Ramos (cell line): ENCODE results near the gene SERINC2.
"Not testable (repeated sequence)": the region's sequence is repeated elsewhere in the genome, so short reads cannot be mapped to it uniquely, and the experiment has no call there.

Experiments
- in situ Hi-C: fragments of 300-500 bp; cut with MboI; formaldehyde crosslinking; loops from one replicate; pipeline ENCODE4 v1.14.3; 2022; ENCODE audit warnings: low sequenced_read_pairs; ENCODE audit not compliant: unreplicated experiment

The SERINC2 gene

DNA sequence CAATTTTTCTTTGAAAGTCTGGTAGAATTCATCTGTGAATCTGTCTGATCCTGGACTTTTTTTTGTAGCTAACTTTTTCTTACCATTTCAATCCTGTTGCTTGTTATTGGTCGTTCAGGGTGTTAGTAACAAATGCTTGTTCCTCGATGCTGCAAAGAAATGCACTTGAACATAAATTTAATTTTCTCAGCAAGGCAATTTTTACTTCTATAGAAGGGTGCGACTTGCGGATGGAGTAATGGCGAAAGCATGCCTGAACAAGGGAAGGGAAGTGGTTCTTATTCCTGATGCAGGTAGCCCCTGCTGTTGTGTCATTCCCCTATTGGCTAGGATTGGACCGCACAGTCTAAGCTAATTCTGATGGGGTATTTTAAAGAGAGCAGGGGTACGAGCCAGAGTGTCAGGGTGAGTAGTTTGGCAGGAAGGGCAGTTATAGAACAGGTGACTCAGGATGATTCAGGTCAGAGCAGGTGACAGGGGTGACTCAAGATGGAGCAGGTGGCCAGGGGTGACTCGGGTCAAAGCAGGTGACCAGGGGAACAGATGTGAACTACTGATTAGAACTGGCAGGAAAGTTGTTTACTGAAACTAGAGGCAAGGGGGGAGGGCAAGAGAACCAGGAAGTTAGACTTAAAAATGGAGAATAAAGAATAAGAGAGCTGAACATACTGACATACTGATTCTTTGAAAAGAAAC, 40.5 kb downstream of the SERINC2 start:
- in situ Hi-C loops = no loop called here

DNA sequence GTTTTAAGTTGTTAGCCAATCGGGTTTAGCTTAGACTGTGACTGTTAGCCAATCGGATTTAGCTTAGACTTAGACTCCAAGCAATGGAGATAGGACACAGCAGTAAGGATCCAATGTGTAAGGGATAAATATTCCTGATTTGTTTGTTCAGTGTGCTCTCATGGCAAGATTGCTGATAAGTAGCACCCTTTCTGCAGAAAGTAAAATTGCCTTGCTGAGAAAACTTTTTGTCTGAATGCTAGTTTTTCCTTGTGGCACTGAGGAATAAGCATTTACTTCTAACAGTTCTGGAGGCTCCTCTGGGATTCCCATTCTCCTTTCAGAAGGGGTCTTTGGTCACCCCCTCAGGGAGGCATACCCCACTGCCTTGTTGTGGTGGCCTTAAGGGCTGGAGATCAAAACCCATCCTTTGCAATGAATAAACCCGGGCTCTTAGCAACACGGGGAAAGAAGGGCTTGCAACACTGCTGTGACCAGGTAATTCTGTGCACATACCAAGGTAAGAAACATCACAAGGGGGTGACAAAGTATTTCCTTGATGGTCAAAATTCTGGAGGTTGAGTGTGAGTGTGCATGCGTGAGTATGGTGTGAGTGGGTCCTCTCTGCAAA, 45.4 kb downstream of the SERINC2 start:
- in situ Hi-C loops = no loop called here

DNA sequence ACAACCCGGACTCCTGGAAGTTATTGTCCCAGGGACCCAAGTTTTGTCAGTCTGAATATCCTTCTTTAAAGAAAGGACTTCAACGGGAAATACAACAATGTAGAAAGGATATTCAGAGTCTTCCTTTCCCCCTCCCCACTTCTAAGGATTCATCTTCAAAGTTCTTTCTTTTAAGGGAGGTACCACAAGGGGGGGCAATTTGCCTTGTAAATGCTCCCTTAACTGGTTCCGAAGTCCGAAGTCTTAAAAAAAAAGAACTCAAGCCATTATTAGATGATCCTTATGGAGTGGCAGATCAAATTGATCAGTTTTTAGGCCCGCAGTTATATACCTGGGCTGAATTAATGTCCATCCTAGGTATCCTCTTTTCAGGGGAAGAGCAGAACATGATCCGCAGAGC, 47.0 kb downstream of the SERINC2 start:
- in situ Hi-C loops = no loop called here

DNA sequence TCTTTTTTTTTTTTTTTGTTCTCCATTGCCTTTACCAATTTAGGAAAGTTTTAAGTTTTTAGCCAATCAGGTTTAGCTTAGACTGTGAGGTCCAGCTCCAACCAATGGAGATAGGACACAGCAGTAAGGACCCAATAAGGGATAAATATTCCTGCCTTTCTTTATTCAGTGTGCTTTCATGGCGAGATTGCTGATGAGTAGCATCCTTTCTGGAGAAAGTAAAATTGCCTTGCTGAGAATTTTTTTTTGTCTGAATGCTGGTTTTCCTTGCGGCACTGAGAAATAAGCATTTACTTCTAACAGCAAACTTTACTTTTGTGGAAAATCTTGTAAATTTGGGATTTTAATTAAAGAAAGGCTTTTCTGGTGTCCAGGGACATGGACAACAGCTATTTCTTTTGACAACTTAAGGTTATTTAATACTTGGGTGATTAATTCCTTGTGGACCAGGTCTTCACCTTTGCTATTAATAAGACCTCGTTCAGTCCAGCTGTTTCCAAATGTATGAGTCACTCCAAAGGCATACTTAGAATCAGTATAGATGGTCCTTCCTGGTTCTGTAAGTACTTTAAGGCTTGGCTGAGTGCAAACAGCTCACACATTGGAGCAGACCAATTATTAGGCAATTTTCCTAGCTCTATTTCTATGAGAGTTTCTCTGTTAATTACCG, 54.1 kb downstream of the SERINC2 start:
- in situ Hi-C loops = no loop called here

DNA sequence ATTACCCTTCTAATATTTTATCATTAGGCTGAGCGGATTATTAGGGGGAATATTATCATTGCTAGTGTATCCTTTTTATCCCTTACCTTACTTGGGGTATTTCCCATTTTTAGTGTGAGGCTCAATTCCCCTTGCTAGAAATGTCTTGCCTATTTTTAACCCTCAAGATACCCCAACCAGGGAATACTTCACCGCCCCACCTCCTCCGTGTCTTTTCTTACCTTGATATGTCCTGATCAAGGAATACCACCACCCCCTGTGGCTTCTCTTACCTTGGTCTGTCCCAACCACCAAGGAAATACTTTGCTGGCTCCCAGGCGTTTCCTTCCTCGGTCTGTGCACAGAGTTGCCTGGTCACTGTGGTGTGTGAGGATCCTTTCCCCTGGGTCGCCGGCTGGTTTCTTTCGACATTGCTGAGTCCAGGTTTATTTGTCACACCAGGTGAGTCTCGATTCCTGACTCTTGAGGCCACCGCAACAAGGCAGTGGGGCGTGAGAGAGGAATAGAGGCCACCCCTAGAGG, 57.8 kb downstream of the SERINC2 start:
- in situ Hi-C loops = no loop called here

DNA sequence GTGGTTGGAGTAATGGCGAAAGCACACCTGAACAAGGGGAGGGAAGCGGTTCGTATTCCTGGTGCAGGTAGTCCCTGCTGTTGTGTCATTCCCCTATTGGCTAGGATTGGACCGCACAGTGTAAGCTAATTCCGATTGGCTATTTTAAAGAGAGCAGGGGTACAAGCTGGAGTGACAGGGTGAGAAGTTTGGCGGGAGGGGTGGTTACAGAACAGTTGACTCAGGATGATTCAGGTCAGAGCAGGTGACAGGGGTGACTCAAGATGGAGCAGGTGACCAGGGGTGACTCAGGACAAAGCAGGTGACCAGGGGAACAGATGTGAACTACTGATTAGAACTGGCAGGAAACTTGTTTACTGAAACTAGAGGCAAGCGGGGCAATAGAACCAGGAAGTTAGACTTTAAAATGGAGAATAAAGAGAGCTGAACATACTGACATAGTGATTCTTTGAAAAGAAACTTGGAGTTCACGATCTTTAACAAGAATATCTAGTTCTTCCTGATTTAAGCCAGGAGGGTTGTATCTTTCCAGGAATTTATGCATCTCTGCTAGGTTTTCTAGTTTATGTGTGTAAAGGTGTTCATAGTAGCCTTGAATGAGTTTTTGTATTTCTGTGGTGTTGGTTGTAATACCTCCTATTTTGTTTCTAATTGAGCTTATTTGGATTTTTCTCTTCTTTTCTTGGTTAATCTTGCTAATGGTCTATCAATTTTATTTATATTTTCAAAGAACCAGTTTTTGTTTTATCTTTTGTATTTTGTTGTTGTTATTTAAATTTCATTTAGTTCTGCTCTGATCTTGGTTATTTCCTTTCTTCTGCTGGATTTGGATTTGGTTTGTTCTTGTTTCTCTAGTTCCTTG, 58.7 kb downstream of the SERINC2 start:
- in situ Hi-C loops = not testable (repeated sequence)

DNA sequence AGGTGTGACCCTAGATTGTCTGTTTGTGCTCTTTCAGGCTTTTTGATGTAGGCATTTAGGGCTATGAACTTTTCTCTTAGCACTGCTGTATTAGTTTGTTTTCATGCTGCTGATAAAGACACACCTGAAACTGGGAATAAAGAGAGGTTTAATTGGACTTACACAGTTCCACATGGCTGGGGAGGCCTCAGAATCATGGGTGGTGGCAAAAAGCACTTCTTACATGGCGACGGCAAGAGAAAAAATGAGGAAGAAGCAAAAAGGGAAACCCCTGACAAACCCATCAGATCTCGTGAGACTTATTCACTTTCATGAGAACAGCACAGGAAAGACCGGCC, 59.3 kb downstream of the SERINC2 start:
- in situ Hi-C loops = not testable (repeated sequence)

DNA sequence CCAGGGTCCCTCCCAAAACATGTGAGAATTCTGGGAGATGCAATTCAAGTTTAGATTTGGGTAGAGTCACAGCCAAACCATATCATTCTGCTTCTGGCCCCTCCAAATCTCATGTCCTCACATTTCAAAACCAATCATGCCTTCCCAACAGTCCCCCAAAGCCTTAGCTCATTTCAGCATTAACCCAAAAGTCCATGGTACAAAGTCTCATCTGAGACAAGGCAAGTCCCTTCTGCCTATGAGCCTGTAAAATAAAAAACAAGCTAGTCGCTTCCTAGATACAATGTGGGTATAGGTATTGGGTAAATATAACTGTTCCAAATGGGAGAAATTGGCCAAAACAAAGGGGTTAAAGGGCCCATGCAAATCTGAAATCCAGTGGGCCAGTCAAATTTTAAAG, 59.7 kb downstream of the SERINC2 start:
- in situ Hi-C loops = not testable (repeated sequence)

DNA sequence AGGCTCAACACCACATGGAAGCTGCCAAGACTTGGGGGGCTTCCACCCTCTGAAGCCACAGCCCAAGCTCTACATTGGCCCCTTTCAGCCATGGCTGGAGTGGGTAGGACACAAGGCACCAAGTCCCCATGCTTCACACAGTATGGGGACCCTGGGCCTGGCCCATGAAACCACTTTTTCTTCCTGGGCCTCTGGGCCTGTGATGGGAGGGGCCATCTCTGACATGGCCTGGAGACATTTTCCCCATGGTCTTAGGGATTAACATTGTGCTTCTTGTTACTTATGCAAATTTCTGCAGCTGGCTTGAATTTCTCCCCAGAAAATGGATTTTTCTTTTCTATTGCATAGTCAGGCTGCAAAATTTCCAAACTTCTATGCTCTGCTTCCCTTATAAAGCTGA, 60.5 kb downstream of the SERINC2 start:
- in situ Hi-C loops = not testable (repeated sequence)

DNA sequence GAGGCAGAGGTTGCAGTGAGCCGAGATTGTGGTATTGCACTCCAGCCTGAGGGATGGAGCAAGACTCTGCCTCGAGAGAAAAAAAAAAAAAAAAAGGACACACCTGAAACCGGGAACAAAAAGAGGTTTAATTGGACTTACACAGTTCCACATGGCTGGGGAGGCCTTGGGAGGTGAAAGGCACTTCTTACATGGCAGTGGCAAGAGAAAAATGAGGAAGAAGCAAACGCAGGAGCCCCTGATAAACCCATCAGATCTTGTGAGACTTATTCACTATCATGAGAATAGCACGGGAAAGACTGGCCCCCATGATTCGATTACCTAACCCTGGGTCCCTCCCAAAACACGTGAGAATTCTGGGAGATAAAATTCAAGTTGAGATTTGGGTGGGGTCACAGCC, 61.6 kb downstream of the SERINC2 start:
- in situ Hi-C loops = not testable (repeated sequence)

DNA sequence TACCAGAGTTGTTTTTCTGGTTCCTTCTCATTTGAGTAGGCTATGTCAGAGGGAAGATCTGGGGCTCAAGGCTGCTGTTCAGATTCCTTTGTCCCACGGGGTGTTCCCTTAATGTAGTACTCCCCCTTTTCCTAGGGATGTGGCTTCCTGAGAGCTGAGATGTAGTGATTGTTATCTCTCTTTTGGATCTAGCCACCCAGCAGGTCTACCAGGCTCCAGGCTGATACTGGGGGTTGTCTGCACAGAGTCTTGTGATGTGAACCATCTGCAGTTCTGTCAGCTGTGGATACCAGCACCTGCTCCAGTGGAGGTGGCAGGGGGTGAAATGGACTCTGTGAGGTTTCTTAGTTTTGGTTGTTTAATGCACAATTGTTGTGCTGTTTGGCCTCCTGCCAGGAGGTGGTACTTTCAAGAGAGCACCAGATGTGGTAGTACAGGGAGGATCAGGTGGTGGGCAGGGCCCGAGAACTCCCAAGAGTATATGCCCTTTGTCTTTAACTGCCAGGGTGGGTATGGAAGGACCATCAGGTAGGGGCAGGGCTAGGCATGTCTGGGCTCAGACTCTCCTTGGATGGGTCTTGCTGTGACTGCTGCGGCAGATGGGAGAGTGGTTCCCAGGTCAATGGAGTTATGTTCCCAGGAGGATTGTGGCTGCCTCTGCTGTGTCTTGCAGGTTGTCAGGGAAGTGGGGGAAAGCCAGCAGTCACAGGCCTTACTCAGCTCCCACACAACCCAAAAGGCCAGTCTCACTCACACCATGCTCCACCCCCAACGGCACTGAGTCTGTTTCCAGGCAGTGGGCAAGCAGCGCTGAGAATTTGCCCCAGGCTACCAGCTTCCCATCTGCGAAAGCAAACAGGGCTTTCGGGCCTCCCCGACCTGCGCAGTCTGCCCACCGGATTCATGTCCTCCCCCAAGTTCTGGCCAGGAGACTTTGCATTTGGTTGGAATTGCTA, 64.2 kb downstream of the SERINC2 start:
- in situ Hi-C loops = no loop called here

DNA sequence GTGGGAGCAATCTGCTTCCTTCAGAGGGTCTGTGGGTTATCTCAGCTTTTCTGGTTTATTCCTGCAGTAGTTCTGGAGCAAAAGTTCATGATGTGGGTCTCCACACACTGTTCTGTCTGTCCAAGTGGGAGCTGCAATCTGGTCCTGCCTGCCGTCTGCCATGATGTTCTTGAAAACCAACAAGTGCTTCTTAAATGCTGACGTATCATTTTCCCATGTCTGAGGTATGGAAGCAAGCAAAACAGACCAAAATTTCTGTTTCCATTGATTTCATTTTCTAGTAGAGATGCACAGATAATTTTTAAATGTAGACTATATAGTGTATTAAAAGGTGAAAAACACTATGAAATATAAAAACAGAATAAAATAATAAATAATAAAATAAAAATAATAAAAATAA, 65.2 kb downstream of the SERINC2 start:
- in situ Hi-C loops = no loop called here

DNA sequence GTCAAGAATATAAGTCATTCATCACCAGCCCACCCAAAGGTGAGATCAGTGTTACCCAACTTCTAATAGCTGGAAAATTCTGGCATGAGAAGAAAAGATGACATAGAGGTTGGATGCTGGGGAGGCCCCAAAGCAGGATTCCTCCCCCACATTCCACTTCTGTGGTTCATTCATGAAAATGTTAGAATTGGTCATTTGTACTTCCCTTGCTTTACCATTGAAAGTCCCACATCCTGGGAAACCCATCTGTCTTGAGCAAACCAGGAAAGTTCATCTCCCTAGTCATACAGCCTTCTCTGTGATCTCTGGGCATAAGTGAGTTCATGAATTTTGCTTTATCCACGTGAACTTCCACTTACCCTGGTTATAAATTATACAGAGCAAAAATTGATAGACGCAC, 66.8 kb downstream of the SERINC2 start:
- in situ Hi-C loops = no loop called here

DNA sequence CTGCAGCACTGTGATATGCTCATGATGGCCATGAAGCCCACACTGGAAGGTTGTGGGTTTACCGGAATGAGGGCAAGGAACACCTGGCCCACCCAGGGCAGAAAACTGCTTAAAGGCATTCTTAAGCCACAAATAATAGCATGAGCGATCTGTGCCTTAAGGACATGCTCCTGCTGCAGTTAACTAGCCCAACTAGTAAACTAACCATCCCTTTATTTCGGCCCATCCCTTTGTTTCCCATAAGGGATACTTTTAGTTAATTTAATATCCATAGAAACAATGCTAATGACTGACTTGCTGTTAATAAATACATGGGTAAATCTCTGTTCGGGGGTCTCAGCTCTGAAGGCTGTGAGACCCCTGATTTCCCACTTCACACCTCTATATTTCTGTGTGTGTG, 67.4 kb downstream of the SERINC2 start:
- in situ Hi-C loops = not testable (repeated sequence)

DNA sequence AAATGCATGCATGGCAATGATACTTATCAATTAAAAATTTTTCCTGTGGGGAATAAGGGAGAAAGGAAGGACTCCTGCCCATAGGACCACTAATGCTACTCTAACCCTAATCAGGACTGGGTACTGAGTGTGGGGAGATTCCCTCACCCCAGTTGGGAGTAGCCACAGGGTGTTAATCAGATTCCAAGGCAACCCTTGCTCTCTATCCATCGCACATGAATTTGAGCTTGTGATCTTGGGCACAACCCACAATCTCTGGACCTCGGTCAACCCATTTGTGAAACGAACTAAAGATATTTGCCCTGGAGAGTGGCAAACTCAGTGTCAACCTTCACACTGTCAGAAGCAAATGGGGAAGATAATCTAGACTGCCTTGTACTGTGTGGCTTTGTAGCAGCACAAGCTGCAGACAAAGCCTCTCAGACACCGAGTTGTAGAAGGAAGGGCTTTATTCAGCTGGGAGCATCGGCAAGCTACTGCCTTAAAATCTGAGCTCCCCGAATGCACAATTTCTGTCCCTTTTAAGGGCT, 69.5 kb downstream of the SERINC2 start:
- in situ Hi-C loops = no loop called here

DNA sequence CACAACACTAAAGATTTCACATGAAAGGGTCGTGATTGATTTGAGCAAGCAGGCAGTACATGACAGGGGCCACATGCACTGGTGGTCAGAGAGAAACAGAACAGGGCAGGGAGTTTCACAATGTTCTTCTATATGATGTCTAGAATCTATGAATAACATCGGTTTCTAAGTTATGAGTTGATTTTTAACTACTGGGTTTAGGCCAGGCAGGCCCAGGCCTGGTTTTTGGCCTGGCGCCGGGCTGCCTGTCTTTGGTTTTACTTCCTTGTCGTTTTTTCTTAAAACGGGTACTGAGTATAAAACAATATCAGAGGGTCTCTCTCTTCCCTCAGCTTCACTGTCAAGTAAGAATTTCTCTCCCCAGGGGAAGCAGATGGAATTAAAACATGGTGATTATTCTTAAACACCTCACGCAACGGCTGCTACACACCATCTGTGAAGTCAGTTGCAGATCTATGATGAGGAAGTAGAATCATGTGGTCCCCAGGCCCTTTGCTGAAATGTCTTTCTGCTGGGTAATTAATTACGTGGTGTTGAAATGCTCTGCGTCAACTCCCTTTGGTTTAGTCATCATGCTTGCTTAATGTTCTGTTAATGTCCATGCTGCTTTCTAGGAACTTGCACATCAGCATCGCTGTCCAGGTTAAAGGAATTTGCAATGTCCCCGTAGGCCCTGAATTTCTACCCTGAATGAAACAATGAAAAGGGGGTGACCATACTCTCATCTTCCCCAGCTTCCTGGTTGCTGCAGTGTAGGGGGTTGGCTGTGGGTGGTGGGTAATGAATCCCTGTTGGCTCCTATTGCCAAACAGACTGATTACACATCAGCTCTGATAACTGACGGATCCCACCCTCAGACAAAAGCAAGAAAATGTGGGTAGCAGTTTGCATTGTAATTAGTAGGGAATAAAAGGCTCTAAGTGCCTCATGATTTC, 70.3 kb downstream of the SERINC2 start:
- in situ Hi-C loops = no loop called here
